Vagina (tissue), 2 donors: ENCODE data around the gene UBR3.

Experiments
- CTCF ChIP-seq, 3 experiments: fragments of 450-650 bp in 2 of 3; fragments of 200-600 bp in 1 of 3; sonication (generic) in 1 of 3; IDR thresholded peaks; one replicate each; pipeline ENCODE4 v1.5.1; 2017 to 2019; ENCODE audit warnings: antibody characterized with exemption in 3 of 3, mild to moderate bottlenecking in 2 of 3, moderate library complexity in 2 of 3
- POLR2A ChIP-seq, 2 donors: fragments of 450-650 bp; IDR thresholded peaks; one replicate each; pipeline ENCODE4 v1.6.1; 2017; ENCODE audit warnings: antibody characterized with exemption in 2 of 2, mild to moderate bottlenecking in 2 of 2, moderate library complexity in 2 of 2
- POLR2AphosphoS5 ChIP-seq, 2 donors: sonication (generic); formaldehyde crosslinking; IDR thresholded peaks; one replicate each; pipeline ENCODE4 v1.9.0; 2017; ENCODE audit warnings: antibody characterized with exemption in 2 of 2, mild to moderate bottlenecking in 2 of 2, low read depth in 1 of 2; ENCODE audit not compliant: insufficient read depth in 1 of 2

- no peak for TF ChIP-seq POLR2A (IDR thresholded peaks at IDR 0.05)
- TF ChIP-seq CTCF (IDR thresholded peaks at IDR 0.05), result no peak
- TF ChIP-seq POLR2AphosphoS5 (IDR thresholded peaks at IDR 0.05; ENCODE audit: insufficient read depth in 1 of 2, low read depth in 1 of 2), result no peak
Measured at GRCh38 chr2:170031288-170031687, 204.0 kb downstream of the UBR3 start.
